Suprapubic skin (tissue), 4 donors: ENCODE results near the gene VAMP7. TPM values are rescaled to one million over a fixed set of nuclear protein-coding genes. Genes with fewer than 3 reads are reported as not detected.

Source experiments
- DNase-seq, 2 donors: peaks; one replicate each; pipeline ENCODE4 v3.0.0-alpha.2; 2019; ENCODE audit warnings: low spot score in 2 of 2
- H3K27ac ChIP-seq: fragments of 200-600 bp; sonication (generic); one replicate; pipeline ENCODE4 v1.5.1; 2019
- H3K27me3 ChIP-seq: fragments of 200-600 bp; sonication (generic); one replicate; pipeline ENCODE4 v1.5.1; 2019
- H3K36me3 ChIP-seq: fragments of 200-600 bp; sonication (generic); one replicate; pipeline ENCODE4 v1.5.1; 2019
- H3K4me1 ChIP-seq: fragments of 200-600 bp; sonication (generic); one replicate; pipeline ENCODE4 v1.5.1; 2019
- H3K4me3 ChIP-seq: fragments of 200-600 bp; sonication (generic); one replicate; pipeline ENCODE4 v1.5.1; 2019; ENCODE audit warnings: mild to moderate bottlenecking
- H3K9me3 ChIP-seq: fragments of 200-600 bp; sonication (generic); one replicate; pipeline ENCODE4 v1.5.1; 2019
- EP300 ChIP-seq: sonication (generic); formaldehyde crosslinking; IDR thresholded peaks from one replicate; pipeline ENCODE4 v1.6.1; 2017; ENCODE audit warnings: antibody characterized with exemption
- POLR2AphosphoS5 ChIP-seq, 3 donors: sonication (generic); formaldehyde crosslinking; IDR thresholded peaks; one replicate each; pipeline ENCODE4 v1.6.1; 2017; ENCODE audit warnings: antibody characterized with exemption in 3 of 3
- WGBS: methylation state at CpG from one replicate; pipeline ENCODE4 v1.1.5; 2018; 5-methylcytosine and 5-hydroxymethylcytosine counted together
- total RNA-seq, 4 donors: library from RNA; depleted of rRNA; stranded (reverse); fragments of >200 nt; gene quantifications; one replicate each; pipeline ENCODE4 v1.1.0, GENCODE V29; 2016

The VAMP7 gene
- total RNA-seq, 4 donors from 2014 or later = 16.1 to 29.8 (median 21.1) TPM

DNA sequence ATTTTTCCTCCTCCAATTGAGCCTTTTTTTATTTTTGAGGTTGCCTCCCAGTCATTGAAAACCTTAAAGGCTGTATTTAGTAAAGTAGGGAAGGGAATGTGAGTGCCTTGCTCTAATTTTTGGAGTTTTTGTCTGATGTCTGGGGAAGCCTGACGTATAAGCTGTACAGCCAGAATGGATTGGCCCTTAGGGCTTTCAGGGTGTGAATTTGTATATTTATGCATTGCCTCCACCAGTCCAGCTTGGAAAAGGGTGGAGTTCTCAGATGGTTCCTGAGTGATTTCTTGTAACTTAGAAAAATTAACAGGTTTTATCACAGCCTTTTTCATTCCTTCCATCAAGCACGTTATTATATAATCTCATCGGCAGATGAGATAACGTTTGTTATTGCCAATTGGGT, 107.7 kb downstream of the VAMP7 start:
- no peaks in the 10 kb centered on the region for H3K4me1 ChIP-seq
- no peak overlapping the region for H3K27ac ChIP-seq
- H3K4me3 ChIP-seq = no peak overlapping the region
- WGBS = 80% methylated on average over 4 of the region's 4 CpGs
- H3K36me3 ChIP-seq = no peaks in the 10 kb centered on the region
- TF ChIP-seq EP300 = no peak
- TF ChIP-seq POLR2AphosphoS5 (IDR thresholded peaks at IDR 0.05) = no peak
- H3K9me3 ChIP-seq = peaks cover 4% of the 10 kb centered on the region
- H3K27me3 ChIP-seq = peaks cover 4% of the 10 kb centered on the region
- no peak for DNase-seq

Other genes with a start within 250 kb of the VAMP7 start
- under 1 TPM; 0.38 to 0.64 (median 0.41) TPM for gene IL9R, start 116.4 kb downstream of the VAMP7 start, total RNA-seq